ENCODE data around the gene LRRK1. TPM values are rescaled to one million over a fixed set of nuclear protein-coding genes. Genes with fewer than 3 reads are reported as not detected.

LRRK1 gene
- total RNA-seq, 1 donor from 2014 or later = 2.4 TPM

DNA sequence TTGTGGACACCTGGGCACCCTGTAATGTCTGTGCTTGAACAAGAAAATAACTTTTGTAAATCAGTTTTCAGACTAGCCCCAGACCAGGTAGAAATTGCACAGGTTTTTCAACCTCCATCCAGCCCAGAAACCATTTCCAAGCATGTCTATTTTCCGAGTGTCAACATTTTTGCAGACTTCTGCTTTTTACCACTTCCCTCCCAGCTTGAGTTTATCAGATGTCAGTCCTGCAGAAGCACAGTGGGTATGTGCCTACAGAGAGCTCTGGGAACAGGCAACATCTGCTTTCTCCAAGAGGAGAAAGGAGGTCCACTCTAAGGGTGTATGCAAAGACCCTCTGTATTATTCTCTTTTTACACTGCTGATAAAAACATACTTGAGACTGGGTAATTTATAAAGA lies 83.9 kb downstream of the LRRK1 start:
- Mint-ChIP-seq H3K36me3 (ENCODE audit: low read depth) (no peaks in the 10 kb centered on the region), H3K4me3 (ENCODE audit: low read depth) (no peak overlapping the region), H3K27me3 (ENCODE audit: low read depth) (peaks cover 30% of the 10 kb centered on the region), H3K27ac (no peak overlapping the region), H3K9me3 (no peaks in the 10 kb centered on the region), H3K4me1 (ENCODE audit: low read depth) (peaks cover 10% of the 10 kb centered on the region)
- DNase-seq (ENCODE audit: low spot score) = no peak
- intact Hi-C loops (cut with micrococcal nuclease) = no loop called here

DNA sequence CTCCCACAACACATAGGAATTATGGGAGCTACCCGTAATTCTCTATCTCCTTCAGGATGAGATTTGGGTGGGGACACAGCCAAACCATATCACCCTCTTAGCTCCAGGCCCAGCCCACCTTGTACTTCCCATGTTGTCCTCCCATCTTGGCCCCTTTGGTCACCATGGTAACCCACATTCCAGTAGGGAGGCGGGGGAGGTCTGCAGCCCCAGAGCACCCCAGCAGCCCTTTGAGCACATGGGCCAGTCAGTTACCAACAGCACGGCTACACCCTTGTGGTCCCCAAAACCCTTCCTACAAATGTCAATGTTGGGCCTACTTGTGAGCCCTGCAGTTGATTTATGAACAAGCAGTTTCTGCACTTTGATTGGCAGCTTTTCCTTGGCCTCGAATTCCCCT lies 84.5 kb downstream of the LRRK1 start:
- Mint-ChIP-seq H3K4me1 (ENCODE audit: low read depth) (peaks cover 14% of the 10 kb centered on the region), H3K27ac (no peak overlapping the region), H3K4me3 (ENCODE audit: low read depth) (no peak overlapping the region), H3K36me3 (ENCODE audit: low read depth) (no peaks in the 10 kb centered on the region), H3K27me3 (ENCODE audit: low read depth) (peaks cover 31% of the 10 kb centered on the region), H3K9me3 (no peaks in the 10 kb centered on the region)
- intact Hi-C loops (cut with micrococcal nuclease) = no loop called here
- peak; percentile 3 for DNase-seq (ENCODE audit: low spot score)

DNA sequence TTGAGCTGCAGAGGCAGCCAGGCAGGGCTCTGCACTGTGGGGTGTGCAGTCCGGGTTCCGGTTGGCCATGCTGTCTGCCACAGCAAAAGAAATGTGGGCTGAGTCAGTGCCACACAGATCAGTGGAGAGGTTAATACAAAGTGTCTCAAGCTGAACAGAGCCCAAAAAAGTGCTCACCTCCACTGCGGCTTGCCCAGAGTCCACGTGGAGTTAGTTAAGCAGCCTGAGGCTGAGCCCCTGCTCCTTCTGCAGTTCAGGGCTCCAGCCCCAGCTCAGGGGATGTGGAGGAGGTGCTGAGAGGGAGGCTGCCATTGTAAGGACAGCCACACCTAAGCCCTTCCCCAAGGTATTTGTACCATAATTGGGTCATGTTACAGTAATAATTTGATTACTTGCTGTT lies 85.3 kb downstream of the LRRK1 start:
- DNase-seq (ENCODE audit: low spot score) = no peak
- H3K9me3 Mint-ChIP-seq = no peaks in the 10 kb centered on the region
- no peaks in the 10 kb centered on the region for H3K36me3 Mint-ChIP-seq (ENCODE audit: low read depth)
- no peak overlapping the region for H3K4me3 Mint-ChIP-seq (ENCODE audit: low read depth)
- intact Hi-C loops (cut with micrococcal nuclease) = no loop called here
- H3K4me1 Mint-ChIP-seq (ENCODE audit: low read depth) = peaks cover 14% of the 10 kb centered on the region
- peaks cover 26% of the 10 kb centered on the region for H3K27me3 Mint-ChIP-seq (ENCODE audit: low read depth)
- H3K27ac Mint-ChIP-seq = no peak overlapping the region

DNA sequence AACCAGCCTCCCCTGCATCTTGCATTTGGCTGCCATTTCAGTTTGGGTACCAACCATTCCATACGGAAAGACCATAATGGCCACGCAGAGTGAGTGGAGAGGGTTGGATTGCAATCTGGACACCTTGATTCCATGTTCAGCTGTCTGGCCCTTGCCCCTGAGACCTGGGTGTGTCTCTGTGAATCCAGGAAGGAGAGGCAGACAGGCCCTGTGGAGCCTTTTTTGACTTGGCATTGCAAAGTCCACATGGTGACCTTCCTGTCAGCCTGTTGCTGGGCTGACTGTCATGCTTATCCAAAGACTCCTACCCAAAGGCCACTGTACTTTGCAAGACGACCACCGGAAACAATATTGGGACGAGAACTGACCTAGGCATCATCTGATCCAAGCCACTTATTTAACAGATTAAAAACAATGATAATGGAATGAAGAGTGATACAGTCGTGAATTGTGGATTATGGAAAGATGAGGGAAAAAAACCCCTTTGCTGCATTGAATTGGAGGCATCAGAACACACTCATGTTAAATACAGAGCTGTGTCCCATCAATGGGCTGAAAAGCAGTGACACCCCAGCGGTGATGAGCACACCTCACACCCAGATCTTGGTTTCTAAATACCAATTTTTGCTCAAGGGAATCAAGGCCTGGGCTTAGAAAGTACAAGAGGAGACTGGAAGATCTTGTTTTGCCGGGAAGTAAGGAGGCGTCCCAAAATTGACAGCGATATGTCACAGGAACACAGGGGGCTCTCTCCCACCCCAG lies 86.0 kb downstream of the LRRK1 start:
- Mint-ChIP-seq H3K9me3 (no peaks in the 10 kb centered on the region), H3K4me3 (ENCODE audit: low read depth) (no peak overlapping the region), H3K36me3 (ENCODE audit: low read depth) (no peaks in the 10 kb centered on the region), H3K4me1 (ENCODE audit: low read depth) (peaks cover 14% of the 10 kb centered on the region), H3K27ac (no peak overlapping the region), H3K27me3 (ENCODE audit: low read depth) (peaks cover 20% of the 10 kb centered on the region)
- DNase-seq (ENCODE audit: low spot score) = no peak
- intact Hi-C loops (cut with micrococcal nuclease) = no loop called here

DNA sequence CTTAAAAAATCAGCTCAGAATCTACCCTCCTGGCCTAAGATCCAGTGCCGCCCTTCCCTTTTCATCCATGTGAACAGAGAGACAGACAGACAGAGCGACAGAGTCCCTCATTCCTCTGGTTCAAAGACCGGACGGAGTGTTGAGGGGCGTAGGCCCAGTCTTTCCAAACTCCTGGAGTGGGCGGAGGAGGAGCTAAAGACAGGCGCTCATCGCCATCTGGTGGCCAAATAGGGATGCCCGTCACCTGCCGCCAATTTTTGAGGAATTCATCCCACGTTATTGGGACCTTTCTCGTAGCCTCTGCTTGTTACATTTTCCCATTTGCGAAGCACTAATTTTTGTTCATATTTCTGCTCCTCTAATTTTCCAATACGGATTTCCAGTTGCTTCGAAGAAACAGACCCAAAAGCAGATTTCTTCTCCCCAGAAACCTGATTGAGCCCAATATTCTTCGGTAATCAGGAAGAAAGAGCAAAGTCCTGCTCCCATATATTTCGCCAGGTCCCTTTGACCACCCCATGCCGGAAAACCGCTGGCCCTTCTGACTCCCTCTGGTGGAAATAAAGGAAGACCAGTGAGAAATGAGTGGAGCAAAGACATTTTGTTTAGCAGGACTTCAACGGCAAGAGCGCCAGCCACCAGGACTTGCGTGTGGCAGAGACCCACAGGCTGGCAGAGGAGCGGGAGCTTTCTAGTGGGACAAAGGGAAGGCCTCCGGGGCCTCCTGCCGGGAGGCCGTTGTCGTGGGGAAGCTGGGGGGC lies 88.0 kb downstream of the LRRK1 start:
- peak; percentile 45 for DNase-seq (ENCODE audit: low spot score)
- no peak overlapping the region for H3K27ac Mint-ChIP-seq
- H3K4me3 Mint-ChIP-seq (ENCODE audit: low read depth) = peak overlapping the region; percentile 86
- intact Hi-C loops (cut with micrococcal nuclease) = loop anchor here (1.0 kb wide), 2 partner anchors 89 to 379 kb away; no protein-coding TSS in a partner anchor
- peaks cover 12% of the 10 kb centered on the region for H3K27me3 Mint-ChIP-seq (ENCODE audit: low read depth)
- peaks cover 14% of the 10 kb centered on the region for H3K4me1 Mint-ChIP-seq (ENCODE audit: low read depth)
- H3K36me3 Mint-ChIP-seq (ENCODE audit: low read depth) = no peaks in the 10 kb centered on the region
- H3K9me3 Mint-ChIP-seq = no peaks in the 10 kb centered on the region

DNA sequence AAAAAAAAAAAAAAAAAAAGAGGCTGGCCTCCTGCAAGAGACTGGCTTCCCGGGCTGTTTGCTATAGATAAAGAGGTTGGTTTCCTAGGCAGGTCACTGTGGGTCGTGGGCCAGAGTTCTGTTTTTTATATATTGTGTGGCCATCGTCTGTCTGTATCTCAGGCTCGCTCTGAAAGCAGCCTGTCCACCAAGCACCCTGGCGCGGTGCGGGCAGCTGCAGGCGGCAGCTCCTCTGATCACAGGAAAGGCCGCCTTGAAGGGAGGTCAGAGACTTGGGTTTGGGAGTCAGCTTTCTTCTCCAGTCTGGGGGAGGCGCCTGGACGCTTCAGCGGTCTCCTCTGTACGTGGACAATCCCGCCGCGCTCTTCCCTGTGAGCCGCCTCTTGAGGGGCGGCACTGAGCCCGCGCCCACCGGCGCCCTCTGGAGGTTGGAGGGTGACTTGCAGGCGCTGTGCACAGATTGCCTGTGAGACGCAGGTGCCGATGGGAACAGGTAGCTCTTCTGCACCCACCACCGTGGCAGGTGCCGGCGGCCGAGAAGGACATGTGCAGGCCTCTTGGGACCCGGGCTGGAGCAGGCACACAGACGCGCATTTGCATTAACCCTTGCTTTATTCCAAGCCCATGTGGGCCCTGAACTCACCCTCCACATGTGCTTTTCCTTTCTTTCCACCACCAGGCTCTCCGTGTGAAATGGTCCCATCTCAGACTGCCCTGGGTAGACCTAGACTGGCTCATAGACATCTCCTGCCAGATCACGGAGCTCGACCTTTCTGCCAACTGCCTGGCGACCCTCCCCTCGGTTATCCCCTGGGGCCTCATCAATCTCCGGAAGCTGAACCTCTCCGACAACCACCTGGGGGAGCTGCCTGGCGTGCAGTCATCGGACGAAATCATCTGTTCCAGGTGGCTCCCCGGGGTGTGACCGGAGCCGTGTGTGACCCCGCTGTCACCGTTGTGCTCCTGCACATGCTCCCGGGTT lies 89.3 kb downstream of the LRRK1 start:
- H3K27ac Mint-ChIP-seq = no peak overlapping the region
- intact Hi-C loops (cut with micrococcal nuclease) = no loop called here
- peaks cover 14% of the 10 kb centered on the region for H3K4me1 Mint-ChIP-seq (ENCODE audit: low read depth)
- no peaks in the 10 kb centered on the region for H3K36me3 Mint-ChIP-seq (ENCODE audit: low read depth)
- H3K27me3 Mint-ChIP-seq (ENCODE audit: low read depth) = peaks cover 8% of the 10 kb centered on the region
- H3K9me3 Mint-ChIP-seq = no peaks in the 10 kb centered on the region
- peak overlapping the region; percentile 86 for H3K4me3 Mint-ChIP-seq (ENCODE audit: low read depth)
- DNase-seq (ENCODE audit: low spot score) = peak; percentile 77

DNA sequence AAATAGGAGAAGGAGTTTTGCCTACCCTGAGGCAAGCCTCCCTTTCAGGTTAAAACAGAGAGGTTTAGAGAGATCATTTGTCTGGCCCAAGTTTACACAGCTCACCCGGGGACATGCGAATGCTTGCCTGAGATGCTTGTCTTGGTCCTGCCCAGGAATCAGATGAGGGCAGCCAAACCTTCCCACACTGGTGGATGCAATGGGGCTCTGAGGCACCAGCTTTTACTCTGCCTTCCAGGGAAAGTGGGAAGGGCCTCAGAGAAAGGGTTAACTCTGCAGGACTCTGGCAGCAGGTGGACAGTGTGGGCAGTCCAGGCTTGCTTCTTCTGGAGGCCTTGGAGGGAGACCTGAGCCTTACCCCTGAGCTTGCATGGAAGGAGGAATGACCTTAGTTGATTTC lies 90.0 kb downstream of the LRRK1 start:
- no peak overlapping the region for H3K27ac Mint-ChIP-seq
- peaks cover 8% of the 10 kb centered on the region for H3K27me3 Mint-ChIP-seq (ENCODE audit: low read depth)
- H3K4me3 Mint-ChIP-seq (ENCODE audit: low read depth) = no peak overlapping the region
- peaks cover 14% of the 10 kb centered on the region for H3K4me1 Mint-ChIP-seq (ENCODE audit: low read depth)
- intact Hi-C loops (cut with micrococcal nuclease) = no loop called here
- no peaks in the 10 kb centered on the region for H3K9me3 Mint-ChIP-seq
- no peak for DNase-seq (ENCODE audit: low spot score)
- H3K36me3 Mint-ChIP-seq (ENCODE audit: low read depth) = no peaks in the 10 kb centered on the region

DNA sequence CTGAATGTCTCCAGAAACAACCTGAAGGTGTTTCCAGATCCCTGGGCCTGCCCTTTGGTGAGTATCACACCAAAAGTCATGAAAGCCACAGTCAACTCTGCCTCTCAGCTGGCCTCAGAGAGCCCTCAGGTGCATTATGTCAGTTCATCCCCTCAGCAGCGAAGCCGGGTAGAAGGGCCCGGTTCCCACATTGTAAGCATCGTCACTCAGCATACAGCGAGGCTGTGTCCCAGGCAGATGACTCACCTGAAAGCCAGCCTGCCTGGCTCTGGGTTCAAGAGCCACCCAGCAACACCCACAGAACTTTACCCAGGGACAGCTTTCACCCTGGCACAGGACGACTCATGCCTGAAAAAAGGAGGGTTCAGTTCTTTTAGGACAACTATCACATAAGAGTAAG lies 91.6 kb downstream of the LRRK1 start:
- Mint-ChIP-seq H3K4me3 (ENCODE audit: low read depth) (no peak overlapping the region), H3K36me3 (ENCODE audit: low read depth) (no peaks in the 10 kb centered on the region), H3K27me3 (ENCODE audit: low read depth) (peaks cover 3% of the 10 kb centered on the region), H3K4me1 (ENCODE audit: low read depth) (peaks cover 14% of the 10 kb centered on the region), H3K27ac (no peak overlapping the region), H3K9me3 (no peaks in the 10 kb centered on the region)
- DNase-seq (ENCODE audit: low spot score) = peak; percentile 7
- intact Hi-C loops (cut with micrococcal nuclease) = no loop called here

DNA sequence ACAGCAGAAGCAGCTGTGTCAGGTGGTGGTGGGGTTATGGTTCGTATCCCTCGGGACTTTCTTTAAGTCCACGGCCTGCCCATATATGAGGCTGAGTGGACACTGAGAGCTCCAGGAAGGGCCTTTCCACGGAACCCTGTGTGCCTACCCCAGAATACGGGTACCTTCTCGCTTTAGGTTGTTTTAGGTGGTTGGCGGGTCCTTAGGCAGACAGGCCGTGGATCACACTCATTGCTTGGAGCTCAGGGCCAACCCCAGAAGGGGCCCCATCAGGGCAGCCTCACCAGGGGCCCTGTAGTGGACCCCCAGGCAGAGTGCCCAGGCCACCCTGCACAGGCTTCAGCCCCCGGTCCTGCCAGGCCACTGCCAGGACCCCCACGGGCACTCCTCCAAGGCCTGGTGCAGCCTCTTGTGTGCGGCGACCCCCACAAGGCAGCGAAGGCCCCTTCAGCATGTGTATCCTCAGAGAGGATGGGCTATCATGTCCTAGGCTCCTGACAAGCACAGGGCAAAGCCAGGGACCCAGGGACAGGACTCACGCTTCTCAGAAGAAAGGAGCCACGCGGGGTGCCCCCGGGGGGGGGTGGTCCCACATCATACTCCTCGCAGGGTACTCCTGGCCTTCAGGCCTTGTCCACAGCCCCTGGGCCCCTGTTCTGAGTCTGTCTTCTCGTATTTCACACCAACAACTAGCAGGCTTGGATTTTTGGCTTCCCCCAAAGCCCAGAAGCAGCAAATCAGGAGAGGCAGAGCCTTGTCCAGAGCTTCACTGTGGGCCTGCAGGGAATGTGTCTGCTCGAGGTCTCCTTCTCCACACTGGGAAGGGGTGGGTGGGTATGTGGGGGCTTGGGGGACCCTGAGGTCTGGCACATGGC lies 93.4 kb downstream of the LRRK1 start:
- peak; percentile 6 for DNase-seq (ENCODE audit: low spot score)
- no peaks in the 10 kb centered on the region for H3K9me3 Mint-ChIP-seq
- H3K4me3 Mint-ChIP-seq (ENCODE audit: low read depth) = no peak overlapping the region
- no peak overlapping the region for H3K27ac Mint-ChIP-seq
- intact Hi-C loops (cut with micrococcal nuclease) = no loop called here
- H3K27me3 Mint-ChIP-seq (ENCODE audit: low read depth) = peaks cover 3% of the 10 kb centered on the region
- H3K4me1 Mint-ChIP-seq (ENCODE audit: low read depth) = peaks cover 8% of the 10 kb centered on the region
- H3K36me3 Mint-ChIP-seq (ENCODE audit: low read depth) = no peaks in the 10 kb centered on the region

DNA sequence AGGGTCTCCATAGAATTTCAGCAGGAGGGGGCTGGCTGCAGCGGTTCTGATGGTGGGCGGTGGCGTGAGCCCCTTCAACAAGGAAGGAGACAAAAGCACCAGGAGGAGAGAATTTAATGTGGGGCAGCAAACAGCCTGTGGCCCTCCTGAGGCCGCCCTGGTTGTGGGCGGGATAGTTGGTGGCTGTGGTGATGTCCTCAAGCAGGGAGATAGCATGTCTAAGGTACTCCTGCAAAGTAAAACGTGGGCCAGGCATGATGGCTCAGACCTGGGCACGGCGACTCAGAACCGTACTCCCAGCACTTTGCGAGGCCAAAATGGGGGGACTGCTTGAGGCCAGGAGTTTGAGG lies 94.0 kb downstream of the LRRK1 start:
- peak; percentile 4 for DNase-seq (ENCODE audit: low spot score)
- Mint-ChIP-seq H3K27ac (no peak overlapping the region), H3K27me3 (ENCODE audit: low read depth) (peaks cover 2% of the 10 kb centered on the region), H3K4me3 (ENCODE audit: low read depth) (no peak overlapping the region), H3K36me3 (ENCODE audit: low read depth) (no peaks in the 10 kb centered on the region), H3K9me3 (no peaks in the 10 kb centered on the region), H3K4me1 (ENCODE audit: low read depth) (peaks cover 4% of the 10 kb centered on the region)
- intact Hi-C loops (cut with micrococcal nuclease) = no loop called here

DNA sequence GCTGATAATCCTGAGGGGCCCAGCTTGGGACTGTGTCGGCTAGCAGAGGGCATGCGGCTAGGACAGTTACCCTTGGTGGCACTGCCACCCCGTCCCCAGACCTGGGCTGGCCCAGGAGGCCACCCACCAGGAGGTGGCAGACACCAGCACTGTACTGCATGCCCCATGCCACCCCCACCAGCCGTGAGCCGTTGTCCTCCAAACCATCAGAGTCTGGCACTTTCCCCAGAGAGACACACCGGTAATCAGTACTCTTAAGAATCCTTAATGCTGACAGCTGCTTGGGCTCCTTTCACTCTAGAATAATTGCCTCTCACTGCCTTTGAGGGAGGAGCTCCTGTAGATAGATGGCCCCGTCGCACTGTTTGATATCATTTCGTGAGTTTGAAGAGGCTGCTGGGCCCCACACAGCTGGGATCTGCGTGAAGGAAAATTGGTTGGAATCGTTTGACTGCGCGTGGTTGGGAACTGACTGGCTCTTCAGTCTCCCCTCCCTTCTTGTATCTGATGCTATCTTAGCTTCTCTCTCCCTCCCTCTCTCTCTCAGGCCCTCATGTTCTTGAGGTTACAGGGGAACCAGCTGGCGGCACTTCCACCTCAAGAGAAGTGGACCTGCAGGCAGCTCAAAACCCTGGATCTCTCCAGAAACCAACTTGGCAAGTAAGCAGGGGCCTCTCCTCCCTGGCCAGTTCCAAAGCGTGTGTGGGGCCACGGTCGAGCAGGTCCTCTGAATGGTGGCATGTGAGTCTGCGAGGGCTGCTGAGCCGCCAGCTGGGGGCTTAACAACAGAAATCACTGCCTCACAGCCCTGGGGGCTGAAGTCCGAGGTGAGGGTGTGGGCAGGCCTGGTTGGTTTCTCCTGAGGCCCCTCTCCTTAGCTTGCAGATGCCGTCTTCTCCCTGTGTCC lies 94.9 kb downstream of the LRRK1 start:
- intact Hi-C loops (cut with micrococcal nuclease) = no loop called here
- peak; percentile 4 for DNase-seq (ENCODE audit: low spot score)
- H3K4me1 Mint-ChIP-seq (ENCODE audit: low read depth) = no peaks in the 10 kb centered on the region
- H3K27ac Mint-ChIP-seq = no peak overlapping the region
- no peaks in the 10 kb centered on the region for H3K27me3 Mint-ChIP-seq (ENCODE audit: low read depth)
- no peak overlapping the region for H3K4me3 Mint-ChIP-seq (ENCODE audit: low read depth)
- H3K36me3 Mint-ChIP-seq (ENCODE audit: low read depth) = no peaks in the 10 kb centered on the region
- no peaks in the 10 kb centered on the region for H3K9me3 Mint-ChIP-seq
